Colonic mucosa (tissue), 4 donors: ENCODE data around the gene CD1E. TPM values are rescaled to one million over a fixed set of nuclear protein-coding genes. Genes with fewer than 3 reads are reported as not detected.

Experiments used
- DNase-seq: peaks from one replicate; pipeline ENCODE4 v3.0.0-alpha.2; 2020
- H3K27ac ChIP-seq: fragments of 200-600 bp; one replicate; pipeline ENCODE4 v1.8.0; 2021
- H3K27me3 ChIP-seq: fragments of 200-600 bp; one replicate; pipeline ENCODE4 v1.8.0; 2021
- H3K36me3 ChIP-seq: fragments of 200-600 bp; one replicate; pipeline ENCODE4 v1.8.0; 2021
- H3K4me1 ChIP-seq: fragments of 200-600 bp; one replicate; pipeline ENCODE4 v1.8.0; 2021; ENCODE audit warnings: mild to moderate bottlenecking
- H3K4me3 ChIP-seq: fragments of 200-600 bp; one replicate; pipeline ENCODE4 v1.8.0; 2021
- H3K9ac ChIP-seq, 2 donors: one replicate each; pipeline ENCODE4 v1.7.0; 2013; ENCODE audit warnings: control low read depth in 2 of 2, low read depth in 2 of 2, low read length in 2 of 2
- H3K9me3 ChIP-seq: fragments of 200-600 bp; one replicate; pipeline ENCODE4 v1.8.0; 2021
- CTCF ChIP-seq: fragments of 200-600 bp; IDR thresholded peaks from one replicate; pipeline ENCODE4 v1.8.0; 2022; ENCODE audit warnings: antibody characterized with exemption, mild to moderate bottlenecking
- intact Hi-C: fragments of 100-400 bp; cut with DNase I; formaldehyde crosslinking; loops from one replicate; pipeline ENCODE4 v1.14.1; 2022
- total RNA-seq, 2 donors: library from RNA; stranded (reverse); fragmentation: NEBNext Ultra II Directional in 1 of 2; extraction: Animal tissue kit (Norgen Biotek cat#: 25700) in 1 of 2; gene quantifications; one replicate each; pipeline ENCODE4 v1.2.1, GENCODE V29; 2021
- donor health status: healthy.
- donor health status: DM: no; HTN: no; CAD: no.
- donor health status: DM: no; HTN: no; CAD: no.

Gene CD1E
- total RNA-seq, 2 donors from 2014 or later = 0.24 TPM; not detected in 1

- Histone ChIP-seq H3K9ac (no peak overlapping the region), H3K27me3 (no peaks in the 10 kb centered on the region), H3K27ac (no peak overlapping the region), H3K36me3 (no peaks in the 10 kb centered on the region), H3K4me3 (no peak overlapping the region), H3K9me3 (no peaks in the 10 kb centered on the region), H3K4me1 (no peaks in the 10 kb centered on the region)
- DNase-seq = no peak
- intact Hi-C loops = no loop called here
- TF ChIP-seq CTCF = no peak
Observed at GRCh38 chr1:158407092-158407491, 53.4 kb downstream of the CD1E start.

Other genes with a start within 250 kb of the CD1E start
- 1 to 10 TPM; 4.6 to 7.9 TPM for gene CD1D, start 173.0 kb upstream of the CD1E start, total RNA-seq
- gene CD1A, start 99.5 kb upstream of the CD1E start, total RNA-seq = under 1 TPM in 1 of 2 donors, not detected in 1; 0.11 TPM
- under 1 TPM; 0.32 to 0.98 TPM for gene CD1C, start 64.0 kb upstream of the CD1E start, total RNA-seq
- gene CD1B, start 22.4 kb upstream of the CD1E start, total RNA-seq = not detected
- not detected for gene OR10T2, start 45.6 kb downstream of the CD1E start, total RNA-seq
- gene OR10K2, start 72.3 kb downstream of the CD1E start, total RNA-seq = not detected
- not detected for gene OR10K1, start 107.9 kb downstream of the CD1E start, total RNA-seq
- not detected for gene OR10R2, start 118.3 kb downstream of the CD1E start, total RNA-seq
- not detected for gene OR6Y1, start 200.5 kb downstream of the CD1E start, total RNA-seq
- not detected for gene OR6P1, start 216.7 kb downstream of the CD1E start, total RNA-seq
- gene OR10X1, start 226.0 kb downstream of the CD1E start, total RNA-seq = not detected